ENCODE results near the gene NFIB. TPM values are rescaled to one million over a fixed set of nuclear protein-coding genes. Genes with fewer than 3 reads are reported as not detected.

The NFIB gene
- total RNA-seq, 1 donor from 2014 or later: 104 TPM

- DNase-seq (ENCODE audit: low spot score in 2 of 2): peak; percentile 81 to 86
- FAIRE-seq: no peak
Measured at GRCh38 chr9:14322211-14323082, 8.5 kb upstream of the NFIB start.

DNA sequence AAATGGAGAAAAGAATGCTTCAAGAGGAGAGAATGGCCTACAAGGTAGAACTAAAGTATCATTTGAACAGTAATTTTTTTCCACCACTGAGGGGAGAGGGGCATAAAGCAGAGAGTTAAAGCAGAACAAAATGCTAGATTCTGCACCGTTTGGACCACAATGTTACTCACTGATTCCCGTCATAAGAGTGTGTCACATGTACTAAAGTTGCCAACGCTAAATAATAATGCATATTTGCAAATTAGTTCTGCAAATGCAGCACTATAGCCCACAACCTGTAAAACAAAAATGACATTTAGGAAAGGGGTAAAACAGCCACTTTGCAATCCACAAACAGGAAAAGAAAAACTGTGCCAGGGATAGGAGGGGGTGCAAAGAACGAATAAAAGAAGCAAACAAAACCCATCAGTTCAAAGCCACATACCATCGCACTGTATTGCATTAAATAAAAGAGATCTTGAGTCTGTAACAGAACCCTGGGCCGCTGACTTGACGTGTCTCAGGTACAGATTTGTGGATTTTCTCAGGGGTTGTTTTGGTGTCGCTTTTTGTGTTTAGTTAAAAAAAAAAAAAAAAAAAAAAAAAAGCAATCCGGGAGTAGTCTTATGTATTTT is 7.7 kb upstream of the NFIB start:
- no peak for DNase-seq (ENCODE audit: low spot score in 2 of 2)
- FAIRE-seq: no peak

DNA sequence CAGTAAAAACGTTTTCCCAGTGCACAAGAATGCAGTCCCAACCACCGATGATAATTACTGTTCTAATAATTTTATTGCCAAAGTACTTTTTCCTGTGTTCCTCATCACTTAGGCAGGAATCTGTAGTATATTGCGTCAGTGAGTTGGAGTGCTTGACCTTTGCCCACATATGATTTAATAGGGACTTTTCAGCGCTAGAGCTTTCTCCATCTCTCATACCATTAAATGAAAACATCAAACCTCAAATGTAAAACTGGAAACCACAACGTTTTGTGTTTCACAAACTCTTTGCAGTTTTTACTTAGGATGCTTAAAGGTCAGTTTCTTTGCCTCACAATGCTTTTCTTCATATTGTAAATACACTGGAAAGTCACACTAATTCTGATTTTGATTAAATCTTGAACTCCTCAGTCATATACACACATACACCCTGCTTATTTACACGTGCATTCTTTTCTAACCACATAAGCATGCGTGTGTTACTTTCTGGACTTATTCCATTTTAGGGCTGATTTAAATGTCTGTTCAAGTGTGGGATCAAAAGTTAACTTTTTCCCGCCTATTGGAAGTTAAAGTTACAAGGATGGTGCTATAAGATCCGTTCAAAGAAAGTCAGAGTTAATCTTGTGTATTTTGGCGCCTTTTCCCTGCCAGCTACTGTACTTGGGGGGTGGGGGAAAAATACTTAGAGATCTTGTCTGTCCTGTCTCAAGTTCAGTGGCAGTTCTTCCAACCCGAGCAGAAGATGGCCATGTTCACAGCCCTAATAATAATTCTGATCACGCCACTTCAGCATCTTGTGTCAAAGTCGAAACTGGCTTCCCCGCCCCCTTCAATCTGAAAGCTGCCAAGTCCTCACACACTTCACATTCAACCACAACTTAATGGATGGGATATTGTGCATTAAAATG is 6.6 kb upstream of the NFIB start:
- DNase-seq (ENCODE audit: low spot score in 2 of 2) (no peak), FAIRE-seq (no peak)

- DNase-seq (ENCODE audit: low spot score in 2 of 2) (no peak), FAIRE-seq (no peak)
Measured at GRCh38 chr9:14318934-14319580, 5.1 kb upstream of the NFIB start.

DNA sequence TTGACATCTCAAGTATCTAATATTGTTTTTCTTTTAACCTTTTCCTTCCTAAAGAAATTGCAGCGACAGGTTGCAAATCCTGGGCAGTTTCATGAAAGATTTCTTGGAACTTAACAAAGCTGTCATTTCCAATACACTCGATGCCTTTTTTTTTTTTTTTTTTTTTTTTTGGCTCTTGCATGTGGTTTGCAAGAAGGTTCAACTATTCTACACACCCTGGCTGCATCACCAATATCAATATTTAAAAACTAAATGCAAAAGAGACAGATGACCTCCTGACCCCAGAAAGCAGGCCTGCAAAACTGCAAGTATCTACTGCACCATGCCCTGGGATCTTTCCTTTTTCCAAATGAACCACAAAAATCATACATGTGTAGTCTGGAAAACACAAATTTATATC is 4.4 kb upstream of the NFIB start:
- DNase-seq (ENCODE audit: low spot score in 2 of 2): no peak
- no peak for FAIRE-seq

- DNase-seq (ENCODE audit: low spot score in 2 of 2): no peak
Measured at GRCh38 chr9:14317667-14318320, 3.9 kb upstream of the NFIB start.

GRCh38 chr9:14316602-14317300 is 2.8 kb upstream of the NFIB start:
- FAIRE-seq: no peak
- DNase-seq (ENCODE audit: low spot score in 2 of 2): no peak

More at GRCh38 chr9:14317667-14318320, 3.9 kb upstream of the NFIB start:
- no peak for FAIRE-seq

GRCh38 chr9:14315875-14316601 is 2.1 kb upstream of the NFIB start:
- FAIRE-seq (no peak), DNase-seq (ENCODE audit: low spot score in 2 of 2) (no peak)

DNA sequence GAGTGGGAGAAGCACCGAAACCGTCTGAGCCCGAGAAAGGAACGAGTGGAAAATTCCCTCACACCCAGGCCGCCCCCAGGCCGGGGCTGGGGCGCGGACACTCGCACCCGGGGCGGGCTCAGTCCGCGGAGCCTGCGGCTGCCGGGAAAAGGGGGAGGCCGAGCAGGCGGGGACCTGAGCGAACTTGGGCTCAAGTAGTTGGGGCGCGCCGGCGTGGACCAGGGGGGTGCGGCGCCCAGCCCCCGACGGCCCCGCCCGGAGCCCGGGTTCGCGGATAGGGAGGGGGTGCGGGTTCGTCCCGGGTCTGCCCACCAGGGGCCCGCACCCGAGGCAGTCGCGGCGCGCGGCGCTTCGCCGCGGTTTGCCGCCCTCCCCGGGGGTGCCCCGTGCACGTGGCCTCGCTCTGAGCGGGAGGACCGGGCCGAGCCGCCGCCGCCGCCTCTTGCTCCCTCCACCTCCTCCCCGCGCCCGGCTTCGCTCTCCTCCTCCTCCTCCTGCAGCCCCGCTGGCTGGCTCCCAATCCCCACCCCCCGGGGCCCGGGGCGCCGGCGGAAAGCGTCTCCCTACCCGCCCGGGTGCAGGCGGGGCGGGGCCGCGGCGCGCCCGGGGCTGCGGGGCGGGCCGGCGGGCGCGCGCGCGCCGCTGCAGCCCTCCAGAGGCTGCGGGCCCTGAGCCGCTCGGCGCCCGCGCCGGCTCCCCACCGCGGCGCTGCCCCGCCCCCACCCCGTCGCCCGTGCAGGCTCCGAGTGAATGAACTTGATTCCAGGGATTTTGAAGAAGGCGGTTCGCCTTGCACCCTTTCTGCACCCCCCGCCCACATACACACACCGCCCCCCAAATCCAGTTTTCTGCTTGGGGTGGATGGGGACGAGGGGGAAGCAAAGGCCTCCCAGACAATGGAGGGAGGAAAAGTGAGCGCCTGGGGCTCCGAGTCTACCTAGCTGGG is 1.3 kb upstream of the NFIB start:
- FAIRE-seq: no peak
- DNase-seq (ENCODE audit: low spot score in 2 of 2): peak; percentile 75 to 90

DNA sequence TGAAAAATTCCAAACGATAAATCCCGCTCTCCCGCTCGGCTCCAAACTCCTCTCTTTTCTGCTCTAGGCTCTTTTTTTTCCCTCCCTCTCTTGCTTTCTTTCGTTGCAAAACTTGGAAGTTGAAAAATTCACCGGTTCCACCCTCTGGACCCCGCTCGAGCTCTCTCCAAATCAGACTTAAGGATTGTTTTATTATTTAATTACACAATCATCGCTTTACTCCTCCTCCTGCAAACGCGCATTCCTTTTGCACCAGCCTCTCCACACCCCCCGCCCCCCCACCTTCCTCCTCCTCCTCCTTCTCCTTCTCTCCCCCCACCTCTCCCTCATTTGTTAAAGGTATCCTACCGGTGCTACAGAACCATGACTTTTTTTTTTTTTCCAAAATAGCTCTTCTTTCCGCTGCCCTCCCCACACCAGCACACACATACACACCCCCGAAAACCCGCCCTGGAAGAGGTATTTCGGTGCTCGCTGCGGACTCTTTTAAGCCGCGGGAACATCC is 535 bp upstream of the NFIB start:
- DNase-seq (ENCODE audit: low spot score in 2 of 2) (peak; percentile 60 to 76), FAIRE-seq (no peak)

- no peak for FAIRE-seq
- peak in 1 of 2 donors; percentile 51 for DNase-seq (ENCODE audit: low spot score in 2 of 2)
Measured at GRCh38 chr9:14313378-14313940, 482 bp downstream of the NFIB start.

GRCh38 chr9:14312719-14313377 is 1.1 kb downstream of the NFIB start:
- FAIRE-seq (no peak), DNase-seq (ENCODE audit: low spot score in 2 of 2) (peak in 1 of 2 donors; percentile 59)

DNA sequence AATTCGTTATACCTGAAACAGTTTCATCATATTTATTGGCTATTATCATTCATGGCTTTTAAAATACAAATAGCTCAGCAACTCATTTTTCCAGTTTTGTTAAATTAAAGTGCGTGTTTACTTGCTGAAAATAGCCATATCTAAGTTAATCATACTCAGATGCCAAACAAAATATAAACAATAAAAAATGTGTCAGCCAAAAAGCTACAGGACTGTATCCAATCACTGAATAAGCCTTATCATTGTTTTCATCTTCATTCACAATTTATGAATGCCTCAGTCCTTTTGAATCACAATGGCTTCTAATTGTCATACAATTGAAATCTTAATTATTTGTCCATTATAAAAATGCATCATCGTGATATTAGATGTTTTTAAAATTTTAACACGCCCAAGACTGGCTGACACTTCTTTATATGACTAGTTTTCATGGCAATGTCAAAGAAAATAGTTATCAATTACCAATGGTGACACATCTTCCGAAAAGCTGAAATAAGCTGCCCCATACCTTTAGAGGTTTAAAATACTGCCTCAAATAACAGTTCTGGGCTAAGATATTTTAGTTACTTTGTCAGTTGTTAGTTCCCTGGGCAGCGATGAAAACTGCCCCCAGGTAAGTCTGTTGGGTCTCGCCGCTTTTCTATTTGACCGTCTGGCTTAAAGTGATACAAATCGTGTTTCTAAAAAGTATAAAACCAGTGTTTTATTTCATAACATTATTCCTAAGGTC is 1.8 kb downstream of the NFIB start:
- no peak for DNase-seq (ENCODE audit: low spot score in 2 of 2)
- no peak for FAIRE-seq

DNA sequence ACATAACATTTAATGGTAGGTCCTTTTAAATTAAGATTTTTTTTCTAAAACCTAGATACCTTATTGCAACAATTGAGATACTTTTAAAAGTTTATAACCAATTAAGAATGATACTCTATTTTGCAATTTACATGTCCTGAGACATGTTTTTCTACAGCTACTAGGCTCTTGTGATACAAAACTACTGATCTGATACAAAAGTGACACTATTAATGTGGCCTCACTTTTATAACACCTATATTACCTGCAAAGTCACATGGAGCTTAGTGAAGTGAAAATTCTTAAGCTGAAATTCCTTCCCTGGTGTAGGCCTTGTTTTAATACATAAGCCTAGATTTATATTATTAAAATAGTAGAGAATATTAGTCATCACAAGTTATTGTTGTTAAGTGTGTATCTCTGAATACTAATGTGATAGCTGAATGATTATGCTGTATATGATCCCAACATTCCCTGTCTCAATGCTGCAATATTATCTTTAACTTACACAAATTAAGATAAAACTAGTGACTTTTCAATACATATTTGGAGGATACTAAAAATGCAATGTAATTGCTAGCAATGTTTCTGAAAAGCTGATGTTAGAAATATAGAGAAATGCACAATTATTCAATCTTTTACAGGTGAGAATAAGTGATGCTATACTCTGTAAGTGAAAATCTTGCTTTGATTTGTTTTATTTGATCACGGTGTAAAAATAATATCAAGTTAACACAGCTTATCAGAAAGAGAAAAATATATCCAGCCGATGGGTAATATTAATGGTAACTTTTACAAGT is 2.6 kb downstream of the NFIB start:
- DNase-seq (ENCODE audit: low spot score in 2 of 2) (no peak), FAIRE-seq (peak; percentile 19)

DNA sequence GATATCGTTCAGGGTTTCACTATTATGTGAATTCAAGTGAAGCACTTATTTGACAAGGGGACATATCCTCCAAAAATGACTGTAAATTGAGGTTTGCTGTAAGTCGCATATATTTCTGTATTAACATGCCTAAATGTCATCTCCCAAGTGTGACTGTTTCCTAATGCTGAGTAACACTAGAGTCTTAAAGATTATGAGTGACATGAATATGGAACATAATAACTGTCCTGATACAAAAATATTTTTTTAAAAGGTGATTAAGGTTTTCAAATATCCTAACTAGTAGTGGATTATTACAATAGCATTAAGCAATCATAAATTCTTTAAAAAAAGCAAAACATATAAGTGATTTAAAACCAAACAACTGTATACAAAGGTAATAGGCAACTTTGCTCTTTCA is 3.6 kb downstream of the NFIB start:
- FAIRE-seq: peak; percentile 17
- no peak for DNase-seq (ENCODE audit: low spot score in 2 of 2)
